GM12875 (cell line): ENCODE measurements around the gene ASCC1.

Experiments used
- H3K4me3 ChIP-seq: one replicate; pipeline ENCODE4 v1.5.1; 2011; ENCODE audit warnings: low read depth, low read length, control low read depth
- TF ChIP-seq, protein P1 (sequence below): IDR thresholded peaks from 2 replicates; pipeline ENCODE4 v1.5.1; 2011; ENCODE audit warnings: low read depth, mild to moderate bottlenecking, control low read depth, inconsistent platforms, low read length, moderate library complexity, borderline replicate concordance; ENCODE audit not compliant: insufficient read depth

The ASCC1 gene

DNA sequence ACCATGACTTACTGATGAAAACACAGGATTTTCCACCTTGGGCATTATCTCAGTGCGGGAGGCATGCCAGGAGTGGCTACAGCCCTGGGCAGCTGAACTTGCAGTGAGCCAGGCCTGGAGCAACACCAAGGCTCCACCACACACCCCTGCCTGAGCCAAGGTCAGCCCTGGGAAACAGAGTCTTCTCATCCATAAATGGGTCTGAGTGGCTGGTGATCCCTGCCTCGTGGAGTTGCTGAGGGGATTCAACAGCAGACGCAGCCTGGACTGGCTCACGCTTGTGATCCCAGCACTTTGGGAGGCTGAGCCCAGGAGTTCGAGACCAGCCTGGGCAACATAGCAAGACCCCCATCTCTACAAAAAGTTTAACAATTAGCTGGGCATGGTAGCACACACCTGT lies 160.0 kb downstream of the ASCC1 start:
- TF ChIP-seq, protein P1, sequence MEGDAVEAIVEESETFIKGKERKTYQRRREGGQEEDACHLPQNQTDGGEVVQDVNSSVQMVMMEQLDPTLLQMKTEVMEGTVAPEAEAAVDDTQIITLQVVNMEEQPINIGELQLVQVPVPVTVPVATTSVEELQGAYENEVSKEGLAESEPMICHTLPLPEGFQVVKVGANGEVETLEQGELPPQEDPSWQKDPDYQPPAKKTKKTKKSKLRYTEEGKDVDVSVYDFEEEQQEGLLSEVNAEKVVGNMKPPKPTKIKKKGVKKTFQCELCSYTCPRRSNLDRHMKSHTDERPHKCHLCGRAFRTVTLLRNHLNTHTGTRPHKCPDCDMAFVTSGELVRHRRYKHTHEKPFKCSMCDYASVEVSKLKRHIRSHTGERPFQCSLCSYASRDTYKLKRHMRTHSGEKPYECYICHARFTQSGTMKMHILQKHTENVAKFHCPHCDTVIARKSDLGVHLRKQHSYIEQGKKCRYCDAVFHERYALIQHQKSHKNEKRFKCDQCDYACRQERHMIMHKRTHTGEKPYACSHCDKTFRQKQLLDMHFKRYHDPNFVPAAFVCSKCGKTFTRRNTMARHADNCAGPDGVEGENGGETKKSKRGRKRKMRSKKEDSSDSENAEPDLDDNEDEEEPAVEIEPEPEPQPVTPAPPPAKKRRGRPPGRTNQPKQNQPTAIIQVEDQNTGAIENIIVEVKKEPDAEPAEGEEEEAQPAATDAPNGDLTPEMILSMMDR = no peak

DNA sequence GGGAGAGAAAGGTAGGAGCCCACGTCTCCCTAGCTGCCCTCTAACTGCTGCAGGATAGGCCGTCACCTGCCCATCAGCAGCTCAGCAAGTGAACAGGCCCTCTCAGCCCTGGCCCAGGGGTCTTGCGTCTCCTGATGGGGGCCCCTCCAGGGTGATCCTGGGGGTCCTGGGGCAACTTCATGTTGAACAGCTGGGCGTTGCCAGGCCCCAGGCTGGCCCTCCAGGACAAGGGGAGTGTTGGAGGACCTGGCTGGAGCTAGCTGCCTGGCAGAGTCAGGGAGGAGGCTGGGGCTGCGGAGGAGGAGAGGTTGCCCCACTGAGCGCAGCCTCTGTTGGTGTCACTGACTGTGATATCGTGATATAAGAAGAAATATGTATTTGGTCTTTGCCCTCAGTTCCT lies 162.4 kb downstream of the ASCC1 start:
- TF ChIP-seq, protein P1 = no peak
- no peak overlapping the region for H3K4me3 ChIP-seq

More for the DNA sequence above, 160.0 kb downstream of the ASCC1 start:
- H3K4me3 ChIP-seq = no peak overlapping the region

DNA sequence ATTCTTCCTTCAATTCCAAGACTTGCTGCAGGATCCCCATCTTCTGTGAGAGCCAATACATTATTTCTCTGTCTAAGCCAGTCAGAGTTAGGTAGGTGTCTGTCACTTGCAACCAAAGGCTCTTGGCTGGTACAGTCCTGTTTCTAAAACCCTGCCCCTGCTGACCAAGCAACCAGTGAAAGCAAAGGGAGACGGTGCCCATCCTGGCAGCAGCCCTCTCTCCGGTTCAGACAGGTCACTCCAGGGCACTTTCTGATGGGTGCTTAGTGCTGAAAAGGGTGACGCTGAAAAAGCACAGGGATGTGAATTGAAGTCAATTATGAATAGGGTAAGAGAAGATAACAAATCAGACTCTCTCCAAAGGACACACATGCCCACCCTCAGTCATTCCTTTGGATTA lies 165.2 kb downstream of the ASCC1 start:
- TF ChIP-seq, protein P1 = no peak
- no peak overlapping the region for H3K4me3 ChIP-seq

DNA sequence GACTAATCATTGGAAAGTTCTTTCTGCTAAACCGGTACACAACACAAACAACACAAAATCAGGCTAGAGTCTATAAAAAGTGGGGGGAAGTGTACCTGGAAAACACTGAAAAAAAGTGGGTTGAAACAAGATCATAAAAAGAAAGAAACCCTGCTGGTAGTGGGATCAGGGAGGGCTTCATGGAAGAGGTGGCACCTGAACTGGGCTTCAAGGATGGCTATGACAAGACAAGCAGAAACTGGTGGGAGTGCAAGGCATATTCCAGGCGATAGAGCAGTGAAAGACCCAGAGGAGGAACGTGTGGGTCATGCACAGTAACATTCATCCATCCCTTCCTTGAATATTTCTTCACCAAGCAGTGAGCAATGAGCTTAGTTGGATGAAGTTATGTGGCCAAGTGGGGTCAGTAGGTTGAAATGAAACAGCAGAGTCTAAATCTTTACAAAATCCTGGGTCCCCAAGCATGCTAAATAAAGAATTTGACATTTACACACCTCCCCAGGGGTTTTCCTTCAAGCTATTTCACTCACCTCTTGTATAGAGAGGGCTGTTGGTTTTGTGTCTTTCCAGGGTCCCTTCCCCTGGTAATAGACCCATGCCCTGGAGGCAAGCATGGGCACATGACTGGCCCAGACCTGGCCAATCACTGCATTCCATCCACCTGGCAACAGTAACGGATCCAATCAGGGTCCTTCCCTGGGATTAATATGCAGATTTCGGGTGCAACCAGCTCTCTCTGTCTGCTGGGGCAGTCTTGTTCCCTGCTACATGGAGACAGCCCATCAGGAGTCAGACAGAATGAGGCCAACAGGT lies 165.9 kb downstream of the ASCC1 start:
- H3K4me3 ChIP-seq = no peak overlapping the region
- TF ChIP-seq, protein P1 = no peak

DNA sequence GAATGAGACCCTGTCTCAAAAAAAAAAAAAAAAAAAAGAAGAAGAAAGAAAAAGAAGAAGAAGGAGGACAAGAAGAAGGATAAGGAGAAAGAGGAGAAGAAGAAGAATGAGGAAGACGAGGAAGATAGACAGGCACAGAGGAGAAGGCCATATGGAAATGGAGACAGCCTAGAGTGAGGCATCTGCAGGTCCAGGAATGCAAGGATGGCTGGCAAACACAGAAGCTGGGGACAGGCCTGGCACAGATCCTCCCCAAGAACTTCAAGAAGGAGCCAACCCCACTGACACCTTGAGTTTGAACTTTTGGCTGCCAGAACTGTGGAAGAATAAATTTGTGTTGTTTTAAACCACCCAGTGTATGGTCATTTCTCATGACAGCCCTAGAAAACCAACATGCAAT lies 166.6 kb downstream of the ASCC1 start:
- TF ChIP-seq, protein P1 = no peak
- H3K4me3 ChIP-seq = no peak overlapping the region

DNA sequence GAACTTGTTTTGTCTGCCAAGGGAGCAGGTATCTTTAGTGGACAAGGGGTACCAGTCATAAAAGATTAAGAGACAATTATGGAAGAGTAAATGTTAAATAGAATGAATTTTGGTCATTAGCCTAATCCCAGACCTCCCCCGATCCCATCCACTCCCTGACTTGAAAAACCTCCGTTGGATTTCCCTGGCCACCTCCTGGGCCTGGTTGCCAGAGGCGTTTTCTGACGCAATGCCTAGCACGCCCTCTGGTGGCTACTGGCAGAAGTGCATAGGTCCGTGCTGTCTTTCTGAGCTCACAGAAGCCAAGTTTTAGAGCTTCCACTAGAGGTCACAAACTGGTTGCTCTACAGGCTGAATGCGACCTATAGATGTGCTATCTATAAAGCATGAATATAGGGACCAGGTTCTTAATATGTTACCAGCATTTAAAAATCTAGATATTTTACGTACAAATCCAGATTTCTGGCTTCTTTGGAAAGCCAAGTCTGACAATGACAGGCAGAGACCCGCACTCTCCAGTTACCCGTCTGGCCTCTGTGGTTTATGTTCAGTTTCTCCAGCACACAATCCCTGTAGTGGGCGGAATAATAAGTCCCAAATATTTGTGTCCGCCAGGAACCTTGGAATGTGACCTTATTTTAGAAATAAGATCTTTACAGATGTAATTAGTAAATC lies 167.5 kb downstream of the ASCC1 start:
- H3K4me3 ChIP-seq = no peak overlapping the region

More for the DNA sequence above, 167.5 kb downstream of the ASCC1 start:
- TF ChIP-seq, protein P1 = peak; percentile 97
